GM19025 (cell line): Measurements from ENCODE around the gene TWSG1.
"Not testable (repeated sequence)": the region's sequence is repeated elsewhere in the genome, so short reads cannot be mapped to it uniquely, and the experiment has no call there.

Experiments used
- ATAC-seq: cut with Tn5 transposase; IDR thresholded peaks from one replicate; pipeline ENCODE4 v1.9.1; 2021; ENCODE audit warnings: mild to moderate bottlenecking, low read depth, moderate library complexity; ENCODE audit not compliant: unreplicated experiment

TWSG1 gene

DNA sequence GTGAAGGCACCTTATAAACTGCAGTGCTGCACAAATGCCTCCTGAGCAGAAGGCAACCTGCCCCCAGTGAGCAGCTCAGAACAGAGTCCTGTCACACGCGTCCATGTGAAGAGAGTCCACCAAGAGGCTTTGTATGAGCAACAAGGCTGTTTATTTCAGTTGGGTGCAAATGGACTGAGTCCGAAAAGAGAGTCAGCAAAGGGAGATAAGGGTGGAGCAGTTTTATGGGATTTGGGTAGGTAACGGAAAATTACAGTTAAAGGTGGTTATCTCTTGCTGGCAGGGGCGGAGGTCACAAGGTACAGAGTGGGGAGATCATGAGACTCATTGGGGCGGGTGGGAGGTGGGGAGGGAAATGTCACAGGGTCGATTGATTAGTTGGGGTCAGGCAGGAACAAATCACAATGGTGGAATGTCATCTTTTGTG is 87.3 kb downstream of the TWSG1 start:
- ATAC-seq = no peak

DNA sequence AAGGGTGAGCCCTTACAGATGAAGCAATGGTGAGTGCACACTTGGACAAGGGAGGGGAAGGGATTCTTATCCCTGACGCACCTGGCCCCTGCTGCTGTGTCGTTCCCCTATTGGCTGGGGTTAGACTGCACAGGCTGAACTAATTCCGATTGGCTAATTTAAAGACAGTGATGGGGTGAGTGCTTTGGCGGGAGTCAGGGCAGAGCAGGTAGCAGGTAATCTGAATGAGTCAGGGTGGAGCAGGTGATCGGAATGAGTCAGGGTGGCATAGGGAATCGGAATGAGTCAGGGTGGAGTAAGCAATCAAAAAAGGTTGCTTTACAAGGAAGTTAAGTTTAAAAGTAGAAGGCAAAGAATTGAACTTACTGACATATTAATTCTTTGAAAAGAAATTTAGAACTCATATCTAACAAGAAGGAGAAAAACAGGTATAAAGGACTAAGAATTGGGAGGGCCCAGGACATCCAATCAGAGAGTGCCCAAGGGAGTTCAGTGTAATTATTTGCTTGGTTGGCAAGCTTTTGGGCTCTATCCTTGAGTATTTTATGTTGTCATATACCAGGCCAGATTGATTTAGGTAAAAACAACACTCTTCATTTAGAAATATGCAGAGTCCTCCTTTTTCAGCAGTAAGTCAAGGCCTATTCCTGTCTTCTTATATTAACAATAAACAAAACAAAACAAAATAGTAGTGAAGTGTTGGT is 88.4 kb downstream of the TWSG1 start:
- ATAC-seq = no peak

- not testable (repeated sequence) for ATAC-seq
Measured at GRCh38 chr18:9423648-9424047, 89.1 kb downstream of the TWSG1 start.

DNA sequence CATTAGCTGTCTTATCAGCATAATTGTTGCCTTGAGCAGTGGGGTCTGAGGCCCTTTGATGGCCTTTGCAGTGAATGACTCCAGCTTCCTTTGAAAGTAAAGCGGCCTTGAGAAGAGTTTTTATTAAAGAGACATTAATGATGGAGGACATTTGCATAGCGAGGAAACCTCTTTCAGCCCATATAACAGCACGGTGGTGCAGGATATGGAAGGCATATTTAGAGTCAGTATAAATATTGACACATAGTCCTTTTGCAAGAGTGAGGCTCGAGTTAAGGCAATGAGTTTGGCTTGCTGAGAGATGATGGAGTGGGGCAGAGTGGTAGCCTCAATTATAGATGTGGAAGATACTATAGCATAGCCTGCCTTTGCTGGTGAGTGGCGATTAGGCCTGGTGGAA is 89.7 kb downstream of the TWSG1 start:
- not testable (repeated sequence) for ATAC-seq

GRCh38 chr18:9426753-9427152 is 92.2 kb downstream of the TWSG1 start:
- no peak for ATAC-seq

- ATAC-seq = no peak
Measured at GRCh38 chr18:9428301-9428706, 93.7 kb downstream of the TWSG1 start.

GRCh38 chr18:9428862-9429661 is 94.5 kb downstream of the TWSG1 start:
- no peak for ATAC-seq

- ATAC-seq = no peak
Measured at GRCh38 chr18:9429662-9429993, 95.1 kb downstream of the TWSG1 start.

GRCh38 chr18:9430315-9430714 is 95.7 kb downstream of the TWSG1 start:
- ATAC-seq = not testable (repeated sequence)

DNA sequence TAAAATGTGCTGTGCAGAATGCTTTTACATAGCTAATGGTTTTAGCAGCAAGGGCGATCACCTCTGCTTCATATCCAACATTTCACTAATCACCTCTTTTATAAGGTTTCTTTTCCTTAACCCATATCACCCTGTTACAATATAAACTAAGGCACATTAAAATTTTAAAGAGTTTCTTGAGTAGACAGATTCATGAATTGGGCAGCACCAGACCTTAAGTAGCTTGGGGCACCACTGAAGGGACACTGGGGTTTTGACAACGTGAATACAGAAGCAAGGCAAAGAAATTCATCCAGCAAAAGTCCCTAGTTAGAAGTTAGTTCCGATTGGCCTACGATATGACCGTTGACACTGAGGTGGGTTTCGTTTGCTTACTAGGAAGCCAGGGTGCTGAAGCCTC is 96.7 kb downstream of the TWSG1 start:
- no peak for ATAC-seq

- ATAC-seq = not testable (repeated sequence)
Measured at GRCh38 chr18:9433122-9433521, 98.5 kb downstream of the TWSG1 start.

DNA sequence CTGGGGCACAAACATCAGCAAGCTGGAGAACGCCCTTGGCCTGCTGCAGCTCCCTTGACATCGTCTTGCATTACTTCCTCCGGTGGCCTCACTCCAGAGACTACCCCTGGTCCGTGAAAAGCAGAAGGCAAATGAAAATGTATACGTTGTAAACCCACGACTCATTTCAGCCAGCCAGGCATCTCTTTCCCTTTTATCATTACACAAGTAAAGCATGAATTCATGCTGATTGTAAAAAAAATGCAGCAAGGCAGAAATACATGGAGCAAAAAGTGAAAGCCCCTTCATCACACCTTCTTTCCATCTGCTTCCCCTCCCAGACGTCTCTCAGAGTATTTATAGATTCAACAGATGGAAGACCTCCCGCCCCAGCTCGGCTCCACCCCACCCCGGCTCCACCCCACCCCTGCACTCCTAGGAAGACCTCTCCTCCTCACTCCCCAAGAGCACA is 99.1 kb downstream of the TWSG1 start:
- ATAC-seq = no peak

DNA sequence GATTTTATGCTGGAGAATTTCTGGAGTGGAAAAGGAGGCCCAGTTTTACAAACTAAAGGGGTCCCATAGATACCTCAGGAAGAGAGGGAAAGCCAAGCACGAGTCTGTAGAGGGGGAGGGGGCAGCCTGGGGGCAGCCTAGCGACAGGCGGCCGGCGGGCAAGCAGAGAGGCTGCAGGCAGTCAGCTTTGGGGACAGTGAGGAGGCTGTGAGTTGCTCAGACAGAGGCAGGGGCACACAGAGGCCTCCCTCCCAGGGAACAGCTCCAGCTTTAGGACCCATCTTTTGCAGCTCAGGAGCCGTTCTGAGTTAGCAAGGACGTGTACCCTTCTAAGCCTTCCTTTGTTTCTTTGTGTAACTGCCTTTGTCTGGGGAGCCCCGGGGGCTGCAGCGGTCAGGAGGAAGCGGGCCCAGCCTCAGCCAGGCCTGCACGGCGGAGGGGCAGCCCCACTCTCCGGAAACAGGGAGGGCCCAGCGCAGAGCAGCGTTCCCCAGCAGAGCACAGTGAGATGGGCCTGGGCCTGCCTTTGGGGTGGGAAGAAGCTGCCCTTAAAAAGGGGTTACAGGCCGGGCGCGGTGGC is 99.6 kb downstream of the TWSG1 start:
- no peak for ATAC-seq

DNA sequence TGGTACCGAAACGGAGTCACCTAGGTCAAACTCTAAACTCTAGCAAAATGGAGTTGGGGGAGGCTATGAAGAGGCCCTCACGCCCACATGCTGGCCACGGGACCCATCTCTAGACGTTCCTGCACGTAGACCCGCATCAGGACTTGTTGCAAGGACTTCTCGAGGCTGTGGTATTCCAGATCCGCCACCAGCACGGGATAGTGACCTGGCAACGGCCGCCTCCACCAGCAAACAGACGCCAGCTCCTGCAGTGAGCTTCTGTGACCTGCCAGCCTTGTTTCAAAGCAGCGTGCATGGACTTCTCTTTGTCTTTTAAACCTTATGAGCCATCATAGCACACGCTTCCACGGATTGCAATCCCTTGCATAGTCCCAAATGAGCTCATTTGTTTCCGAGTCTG is 100.5 kb downstream of the TWSG1 start:
- ATAC-seq = no peak

DNA sequence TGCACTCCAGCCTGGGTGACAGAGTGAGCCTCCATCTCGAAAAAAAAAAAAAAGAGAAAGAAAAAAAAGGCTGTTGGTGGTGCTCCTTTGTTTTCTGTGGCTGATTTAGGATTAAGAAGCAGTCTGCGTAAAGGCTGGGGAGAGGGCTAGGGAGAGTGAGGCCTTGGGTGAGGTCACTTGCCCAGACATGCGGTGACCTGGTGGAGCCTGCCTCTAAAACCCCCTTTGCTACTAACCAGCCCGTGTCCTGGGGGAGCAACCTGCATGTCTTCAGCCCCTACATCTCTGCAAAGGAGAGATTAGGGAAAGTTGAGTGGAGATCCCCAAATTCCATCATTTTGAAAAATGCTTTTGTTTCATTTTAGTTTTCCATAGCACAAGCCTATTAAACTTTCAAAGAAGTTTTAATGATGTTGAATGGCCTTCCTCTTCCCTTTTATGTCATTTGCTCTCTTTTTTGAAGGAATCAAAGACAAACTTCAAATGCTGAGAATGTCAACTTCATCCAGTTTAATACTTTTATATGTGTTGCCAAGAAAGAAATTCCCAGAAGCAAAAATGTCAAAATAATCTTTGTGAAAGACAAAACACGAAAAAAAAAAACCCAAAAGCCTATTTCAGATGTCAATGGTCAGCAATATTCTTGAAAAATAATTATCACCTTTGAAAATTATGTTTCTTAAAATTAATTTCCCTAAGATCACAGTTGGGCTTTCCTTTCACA is 101.8 kb downstream of the TWSG1 start:
- ATAC-seq = no peak

GRCh38 chr18:9437021-9437437 is 102.5 kb downstream of the TWSG1 start:
- no peak for ATAC-seq

DNA sequence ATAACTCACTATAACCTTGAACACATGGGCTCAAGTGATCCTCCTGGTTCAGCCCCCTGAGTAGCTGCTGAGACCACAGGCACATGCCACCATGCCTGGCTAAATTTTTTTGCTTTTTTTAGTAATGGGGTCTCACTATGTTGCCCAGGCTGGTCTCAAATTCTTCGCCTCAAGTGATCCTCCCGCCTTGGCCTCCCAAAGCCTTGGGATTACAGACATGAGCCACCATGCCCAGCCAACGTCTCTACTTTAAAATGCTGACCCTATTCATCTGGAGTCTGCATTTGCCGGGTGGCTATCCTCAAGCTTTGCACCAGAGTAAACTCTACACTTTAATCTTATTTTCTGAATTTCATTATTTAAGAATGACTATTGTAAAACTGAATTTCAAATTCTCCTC is 103.1 kb downstream of the TWSG1 start:
- no peak for ATAC-seq

DNA sequence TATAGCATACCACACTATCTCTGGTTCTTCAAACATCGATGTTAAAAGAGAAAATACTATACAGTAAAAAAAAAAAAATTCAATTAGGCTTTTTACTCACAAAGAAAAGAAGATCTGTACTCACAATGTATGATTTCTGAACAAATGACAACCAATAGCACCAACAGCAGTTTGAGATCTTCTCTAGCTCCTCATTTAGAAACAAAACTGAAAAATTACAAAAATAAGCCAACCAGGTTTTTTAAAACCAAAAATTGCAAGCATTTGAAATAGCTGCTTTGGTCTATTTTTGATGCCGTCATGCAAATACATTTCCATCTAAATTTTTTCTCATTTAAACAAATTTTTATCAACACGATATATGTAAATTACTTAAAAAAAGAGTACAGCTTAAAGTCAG is 106.5 kb downstream of the TWSG1 start:
- ATAC-seq = no peak

DNA sequence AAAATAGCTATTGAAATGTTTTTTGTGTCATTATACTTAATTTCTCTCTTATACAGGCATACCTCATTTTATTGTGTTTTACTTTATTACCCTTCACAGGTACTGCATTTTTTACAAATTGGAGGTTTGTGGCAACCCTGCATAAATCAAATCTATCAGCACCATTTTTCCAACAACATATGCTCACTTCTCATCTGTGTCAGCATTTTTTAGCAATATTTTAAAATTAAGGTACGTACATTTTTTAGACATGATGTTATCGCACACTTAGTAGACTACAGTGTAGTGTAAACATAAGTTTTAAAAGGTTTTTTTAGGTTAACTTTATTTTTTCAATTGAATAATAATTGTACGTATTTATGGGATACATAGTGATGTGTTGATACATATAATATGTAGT is 110.0 kb downstream of the TWSG1 start:
- ATAC-seq = no peak

DNA sequence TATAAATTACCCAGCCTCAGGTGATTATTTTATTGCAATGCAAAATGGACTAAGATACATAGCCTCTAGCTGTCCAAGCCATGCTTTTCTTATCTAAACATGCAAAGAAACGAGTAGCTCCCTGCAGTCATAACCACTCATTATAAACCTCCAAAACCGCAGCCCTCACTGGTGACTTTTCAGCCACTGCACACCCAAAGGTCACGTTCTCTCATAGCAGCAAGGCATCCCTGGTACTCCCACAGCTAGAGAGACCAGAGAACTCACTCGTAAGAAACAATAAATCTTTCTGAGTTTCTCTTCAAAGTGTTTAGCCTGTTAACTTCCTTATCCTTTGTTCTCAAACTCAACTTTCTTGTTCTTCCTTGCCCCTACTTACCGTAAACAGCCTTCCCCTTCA is 112.3 kb downstream of the TWSG1 start:
- no peak for ATAC-seq

DNA sequence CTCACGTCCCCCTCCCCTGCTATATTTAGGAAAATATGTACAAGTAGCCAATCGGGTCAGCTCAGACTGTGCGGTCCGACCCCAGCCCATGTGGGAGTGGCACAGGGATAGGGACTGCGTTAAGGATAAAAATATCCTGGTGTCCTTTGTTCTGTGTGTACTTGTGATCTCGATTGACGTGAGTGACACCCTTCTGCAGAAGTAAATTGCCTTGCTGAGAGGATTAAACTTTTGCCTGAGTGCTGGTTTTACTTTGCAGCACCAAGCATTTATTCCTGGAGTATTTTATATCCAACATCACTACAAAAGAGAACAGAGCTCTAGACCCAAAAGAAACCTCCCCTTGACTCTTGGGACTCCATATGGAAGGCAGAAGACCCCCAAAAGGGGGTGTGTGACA is 112.8 kb downstream of the TWSG1 start:
- ATAC-seq = no peak
